Measurements from ENCODE around the gene OR8U1.
"Not testable (repeated sequence)": the region's sequence is repeated elsewhere in the genome, so short reads cannot be mapped to it uniquely, and the experiment has no call there.

Gene OR8U1

GRCh38 chr11:56375324-56375723, at the start of gene OR8U1:
Gene OR8U1, plus strand, starts transcription at chr11:56375624. Its CDS starts 0 bp downstream, at chr11:56375624.
- DNase-seq (ENCODE audit: low read depth), result no peak

GRCh38 chr11:56331861-56332491, 43.4 kb upstream of the OR8U1 start:
- DNase-seq (ENCODE audit: low read depth), result no peak

- no peak for DNase-seq (ENCODE audit: low read depth)
Measured at GRCh38 chr11:56333156-56333555, 42.3 kb upstream of the OR8U1 start.

GRCh38 chr11:56340289-56340688, 35.1 kb upstream of the OR8U1 start:
- DNase-seq (ENCODE audit: low read depth), result no peak

GRCh38 chr11:56345739-56346138, 29.7 kb upstream of the OR8U1 start, which contains the start of gene OR8K1:
Gene OR8K1, plus strand, starts transcription at chr11:56346039. Its CDS starts 0 bp downstream, at chr11:56346039.
- no peak for DNase-seq (ENCODE audit: low read depth)

- no peak for DNase-seq (ENCODE audit: low read depth)
Measured at GRCh38 chr11:56353991-56354390, 21.4 kb upstream of the OR8U1 start, which contains the start of gene OR8J1. Gene OR8J1, plus strand, starts transcription at chr11:56354291. Its CDS starts 5,956 bp downstream, at chr11:56360247.

- no peak for DNase-seq (ENCODE audit: low read depth)
Measured at GRCh38 chr11:56380120-56380519, 4.7 kb downstream of the OR8U1 start.

- DNase-seq (ENCODE audit: low read depth), result no peak
Measured at GRCh38 chr11:56394381-56394780, 19.0 kb downstream of the OR8U1 start.

- no peak for DNase-seq (ENCODE audit: low read depth)
Measured at GRCh38 chr11:56396047-56396446, 20.6 kb downstream of the OR8U1 start.

- DNase-seq (ENCODE audit: low read depth), result not testable (repeated sequence)
Measured at GRCh38 chr11:56401858-56402461, 26.5 kb downstream of the OR8U1 start.

- no peak for DNase-seq (ENCODE audit: low read depth)
Measured at GRCh38 chr11:56404393-56404792, 29.0 kb downstream of the OR8U1 start.

GRCh38 chr11:56410801-56411200, 35.4 kb downstream of the OR8U1 start:
- DNase-seq (ENCODE audit: low read depth), result no peak

- no peak for DNase-seq (ENCODE audit: low read depth)
Measured at GRCh38 chr11:56412396-56412795, 37.0 kb downstream of the OR8U1 start, which contains the start of gene OR5AL1. Gene OR5AL1, plus strand, starts transcription at chr11:56412696.
